Measurements from ENCODE around the gene DMRT2.

Gene DMRT2

DNA sequence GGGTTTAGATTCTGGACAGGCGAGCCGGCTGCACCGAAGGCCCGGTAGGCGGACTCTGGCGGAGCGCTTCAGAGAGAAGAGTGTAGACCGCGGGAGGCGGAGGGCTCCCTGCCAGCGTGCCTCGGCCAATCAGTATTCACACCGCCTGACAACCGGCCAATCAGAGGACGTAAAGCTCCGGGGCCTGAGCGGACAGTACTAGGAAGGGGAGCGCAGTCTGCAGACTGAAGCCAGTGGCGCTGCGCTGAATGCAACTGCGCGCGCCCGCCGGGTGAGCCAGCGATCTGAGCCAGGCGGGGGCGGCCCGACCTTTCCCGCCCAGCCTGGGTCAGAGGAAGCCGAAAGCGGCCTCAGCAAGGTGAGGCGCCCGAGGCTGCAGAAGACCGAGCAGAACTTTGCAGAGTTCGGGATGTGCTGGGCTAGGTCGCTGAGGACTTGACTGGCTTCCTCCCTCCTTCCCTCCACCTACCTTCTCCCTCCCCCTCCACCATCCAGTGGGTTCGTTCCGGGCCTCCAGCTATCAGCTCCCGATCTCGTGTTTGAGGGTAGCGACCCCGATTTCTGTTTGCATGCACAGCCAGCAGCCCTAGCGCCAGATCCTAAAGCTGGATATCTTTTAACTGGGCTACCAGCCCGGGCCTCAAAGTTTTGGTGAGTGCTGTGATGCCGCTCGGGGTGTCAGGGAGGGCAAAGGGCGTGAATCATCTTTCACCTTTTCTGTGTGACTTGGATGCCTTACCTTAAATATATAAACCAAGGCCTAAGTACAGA, at the start of gene DMRT2:
DMRT2 (plus strand) TSS at position 233 of the 771 bp plus-strand sequence. CDS start 1,257 bp downstream, outside the sequence.
- no peak for DNase-seq

GRCh38 chr9:1001838-1002237, 48.3 kb upstream of the DMRT2 start:
- no peak for DNase-seq

DNA sequence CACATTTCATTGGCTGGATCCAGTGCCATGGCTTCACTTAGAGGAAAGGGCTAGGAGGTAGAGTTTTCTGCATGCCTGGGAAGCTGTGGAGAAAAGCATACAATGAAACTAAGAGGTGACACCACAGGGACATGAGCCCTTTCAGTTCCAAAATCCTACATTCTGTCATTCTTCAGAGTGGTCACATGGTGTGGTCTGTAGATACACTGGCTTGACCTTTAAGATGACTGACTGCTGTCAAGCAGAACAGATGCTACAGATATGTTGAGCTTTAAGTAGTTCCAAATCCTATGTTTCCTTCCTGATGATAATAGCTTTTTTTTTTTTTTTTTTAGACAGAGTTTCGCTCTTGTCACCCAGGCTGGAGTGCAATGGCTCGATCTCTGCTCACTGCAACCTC, 47.5 kb upstream of the DMRT2 start:
- no peak for DNase-seq

DNA sequence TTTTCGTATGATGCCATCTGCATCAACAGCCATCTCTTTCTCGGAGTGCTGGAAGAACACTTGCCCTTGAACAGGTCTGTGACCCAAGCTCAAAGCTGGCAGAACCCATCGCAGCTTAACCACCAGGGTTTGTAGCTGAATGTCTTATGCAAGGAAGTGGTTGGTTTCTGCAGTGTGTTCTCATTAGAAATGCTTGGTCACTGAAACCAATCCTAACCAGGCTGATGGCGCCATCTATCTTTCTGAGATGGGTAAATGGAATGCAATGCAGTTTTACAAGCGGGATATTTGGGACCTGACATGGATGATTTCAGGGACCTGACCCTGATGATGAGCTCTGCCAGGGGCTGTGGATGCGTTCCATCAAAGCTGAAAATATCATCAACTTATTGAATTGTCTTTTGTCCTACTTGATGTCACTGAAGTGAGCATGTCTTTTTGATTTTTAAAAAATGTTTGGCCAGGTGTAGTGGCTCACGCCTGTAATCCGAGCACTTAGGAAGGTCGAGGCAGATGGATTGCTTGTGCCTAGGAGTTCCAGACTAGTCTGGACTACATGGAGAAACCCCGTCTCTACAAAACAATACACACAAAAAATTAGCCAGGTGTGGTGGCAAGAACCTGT, 45.0 kb upstream of the DMRT2 start:
- DNase-seq = peak in 1 of 2 donors; percentile 11

GRCh38 chr9:1007312-1007711, 42.8 kb upstream of the DMRT2 start:
- DNase-seq = no peak

DNA sequence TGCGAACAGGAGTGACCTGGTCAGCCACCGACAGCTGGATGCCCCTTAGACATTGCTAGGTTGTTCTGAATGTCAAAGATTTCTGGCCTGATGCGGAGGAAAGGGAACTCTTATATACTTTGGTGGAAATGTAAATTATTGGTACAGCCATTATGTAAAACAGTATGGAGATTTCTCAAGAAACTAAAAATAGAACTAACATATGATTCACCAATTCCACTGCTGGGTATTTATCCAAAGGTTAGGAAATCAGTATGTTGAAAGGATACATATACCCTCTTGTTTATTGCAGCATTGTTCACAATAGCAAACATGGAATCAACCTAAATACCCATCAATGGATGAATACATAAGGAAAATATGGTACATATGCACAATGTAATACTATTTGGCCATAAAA, 41.9 kb upstream of the DMRT2 start:
- no peak for DNase-seq

DNA sequence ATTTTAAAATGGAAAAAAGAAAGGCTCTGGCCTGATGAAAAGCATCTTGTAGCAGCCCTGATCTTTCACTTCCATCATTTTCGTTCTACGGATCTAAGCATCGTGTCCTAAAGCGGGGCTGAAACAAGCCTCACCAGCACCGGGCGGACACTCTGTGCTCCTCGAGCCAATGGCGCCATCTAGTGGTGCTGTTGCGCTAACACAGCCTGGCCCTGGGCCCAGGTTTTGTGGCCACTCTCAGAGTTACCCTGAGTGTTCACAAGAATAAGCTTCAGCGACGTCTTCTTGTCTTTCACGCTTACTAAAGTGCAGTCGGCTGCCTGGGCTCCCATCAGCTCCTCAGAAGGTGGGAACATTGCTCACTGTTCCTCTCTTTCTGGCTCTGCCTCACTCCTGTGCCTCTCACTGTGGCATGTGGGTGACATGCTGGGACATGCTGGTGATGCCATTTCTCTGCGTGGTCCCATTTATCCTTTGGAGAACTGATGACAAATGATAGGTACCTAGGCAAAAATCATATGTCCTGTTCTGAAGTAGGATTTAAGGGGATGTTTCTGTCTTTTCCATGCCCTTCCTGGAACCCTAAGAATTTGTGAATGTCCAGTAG, 41.0 kb upstream of the DMRT2 start:
- peak; percentile 5 to 67 for DNase-seq

- DNase-seq = no peak
Measured at GRCh38 chr9:1013021-1013420, 37.1 kb upstream of the DMRT2 start.

GRCh38 chr9:1014225-1014624, 35.9 kb upstream of the DMRT2 start:
- no peak for DNase-seq

- no peak for DNase-seq
Measured at GRCh38 chr9:1014640-1015039, 35.5 kb upstream of the DMRT2 start.

DNA sequence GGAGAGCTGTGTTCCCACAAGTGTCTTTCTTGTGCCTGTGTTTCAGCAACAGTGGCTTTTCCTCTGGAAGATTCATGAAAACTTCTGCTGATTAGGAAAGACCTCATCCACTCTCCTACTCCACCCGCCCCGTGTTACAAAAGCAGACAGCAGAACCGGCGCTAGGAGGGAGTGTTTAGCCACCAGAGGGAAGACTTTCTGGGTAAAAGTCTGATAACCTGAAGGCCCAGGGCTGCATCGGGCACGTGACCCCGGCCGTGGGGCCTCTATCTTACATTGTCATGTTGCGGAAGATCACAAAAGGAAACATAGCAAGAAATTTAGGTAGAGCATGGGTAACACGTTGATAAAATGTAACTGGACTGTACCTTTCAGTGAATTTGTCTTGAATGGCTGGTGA, 32.0 kb upstream of the DMRT2 start:
- DNase-seq = no peak

GRCh38 chr9:1024112-1024511, 26.0 kb upstream of the DMRT2 start:
- DNase-seq = no peak

GRCh38 chr9:1025131-1025530, 25.0 kb upstream of the DMRT2 start:
- no peak for DNase-seq

DNA sequence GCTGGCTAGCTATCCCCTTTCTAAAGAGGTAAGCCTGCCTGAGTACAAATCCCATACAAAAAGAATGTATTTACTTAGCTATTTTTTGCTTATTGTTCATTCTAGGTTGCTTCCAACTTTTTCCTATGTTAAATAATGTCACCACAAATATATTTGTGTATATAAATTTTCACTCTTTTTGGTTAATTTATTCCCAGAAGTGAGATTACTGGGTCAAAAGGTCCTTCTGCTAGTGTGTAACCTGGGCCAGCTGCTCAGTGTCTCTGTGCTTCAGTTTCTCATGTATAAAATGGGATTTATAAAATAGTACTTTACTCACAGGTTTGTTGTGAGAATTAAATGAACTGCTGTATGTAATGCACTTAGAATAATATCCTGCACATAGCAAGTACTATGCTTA, 23.9 kb upstream of the DMRT2 start:
- no peak for DNase-seq

DNA sequence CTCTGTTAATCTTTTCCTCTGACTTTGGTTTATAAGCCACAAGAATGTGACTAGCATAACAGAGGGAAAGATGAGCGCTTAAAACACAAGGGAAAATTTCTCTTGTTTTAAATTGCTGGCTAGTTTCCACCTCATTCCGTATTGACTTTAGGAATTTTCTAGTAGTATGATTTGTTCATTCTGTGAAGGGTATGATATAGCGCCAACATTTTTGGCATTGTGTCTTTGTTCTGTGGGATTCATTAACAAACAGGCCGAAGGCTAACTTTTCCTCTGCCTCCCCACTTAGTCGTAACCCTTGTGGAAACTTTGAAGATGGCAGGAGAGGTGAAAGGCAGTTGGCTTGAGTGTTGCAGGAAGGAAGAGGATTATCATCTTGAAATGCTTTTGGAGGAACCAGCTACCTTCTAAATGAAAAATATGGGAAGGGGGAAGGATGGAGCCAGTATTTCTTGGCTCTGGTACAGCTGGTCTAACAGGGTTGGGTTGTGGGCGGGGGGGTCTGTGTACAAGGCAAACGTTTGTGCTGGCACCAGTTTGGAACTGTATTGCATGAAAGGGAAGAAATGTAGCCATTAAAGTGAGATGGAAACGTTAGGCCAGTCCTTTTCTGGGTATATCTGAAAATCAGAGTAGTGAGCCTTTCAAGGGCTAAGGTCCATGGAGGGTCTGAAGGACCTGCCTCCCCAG, 21.5 kb upstream of the DMRT2 start:
- no peak for DNase-seq

DNA sequence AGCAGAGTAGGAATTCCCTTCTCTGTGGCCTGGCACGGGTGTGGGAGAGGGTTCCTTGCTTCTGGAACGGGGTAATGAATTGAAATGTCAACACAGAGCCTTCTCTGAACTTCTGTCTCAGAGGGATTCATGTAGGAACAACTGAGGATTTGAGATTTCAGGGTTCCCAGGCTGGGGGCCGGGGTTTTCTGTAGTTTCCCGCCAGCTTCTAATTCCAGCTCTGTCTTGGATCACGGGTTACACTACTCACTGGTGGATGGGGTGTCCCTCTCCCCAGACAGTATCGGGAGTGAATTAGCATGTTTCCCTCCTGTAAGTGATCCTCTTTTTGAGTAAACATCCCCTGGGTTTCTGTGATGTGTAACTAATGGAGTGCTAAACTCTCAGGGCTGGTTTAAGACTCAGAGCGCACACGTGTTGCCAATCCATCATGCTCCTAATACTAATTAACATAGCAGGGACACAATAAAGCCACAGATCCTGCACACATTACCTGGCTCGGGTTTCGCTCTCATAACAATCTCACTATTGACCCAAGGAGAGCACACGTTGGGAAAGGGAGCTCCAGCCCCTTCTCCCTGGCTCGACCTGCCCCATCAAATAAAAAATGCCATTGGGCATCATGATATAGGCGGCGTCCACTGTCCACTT, 18.1 kb upstream of the DMRT2 start:
- DNase-seq = no peak

DNA sequence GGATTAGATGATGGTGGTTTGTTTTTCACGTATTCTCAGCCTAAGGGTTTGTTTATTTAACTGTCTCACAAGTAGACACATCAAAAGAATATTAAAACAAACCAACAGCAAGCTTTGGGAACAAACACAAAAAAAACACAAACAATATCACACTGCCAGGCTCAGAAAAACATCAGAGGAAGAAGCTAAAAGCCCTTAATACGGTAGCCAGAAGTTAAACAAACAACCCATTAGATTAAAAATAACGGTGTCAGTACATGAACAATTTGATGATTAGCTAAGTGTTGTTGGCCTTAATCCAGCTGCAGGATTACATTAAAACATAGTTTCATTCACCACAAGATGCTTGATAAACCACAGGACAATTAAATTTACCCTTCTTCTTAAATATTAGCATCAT, 15.9 kb upstream of the DMRT2 start:
- DNase-seq = no peak

- no peak for DNase-seq
Measured at GRCh38 chr9:1039589-1039988, 10.6 kb upstream of the DMRT2 start.

- no peak for DNase-seq
Measured at GRCh38 chr9:1042466-1042865, 7.7 kb upstream of the DMRT2 start.

DNA sequence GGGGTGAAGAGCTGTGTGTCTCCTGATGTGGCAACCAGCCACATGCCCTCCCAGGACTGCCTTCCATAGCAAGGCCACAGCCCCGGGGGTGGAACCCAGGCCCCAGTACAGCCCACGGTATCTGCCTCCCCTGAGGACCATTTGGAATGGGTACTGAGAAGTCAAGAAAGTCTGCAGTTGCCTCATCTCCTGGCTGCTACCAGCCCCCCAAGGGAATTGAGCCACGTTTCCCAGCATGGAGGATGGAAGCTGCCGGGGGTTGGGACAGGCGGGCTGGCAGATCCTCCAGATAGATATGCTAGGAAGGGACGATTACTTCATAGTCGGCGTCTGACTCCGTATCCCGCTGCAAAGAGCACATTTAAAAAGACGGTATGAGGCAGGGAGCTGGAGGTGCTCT, 5.5 kb upstream of the DMRT2 start:
- no peak for DNase-seq

GRCh38 chr9:1046639-1047572, 3.3 kb upstream of the DMRT2 start:
- no peak for DNase-seq
